T-helper 1 cell (primary cell): ENCODE results near the gene SCYL1.

Experiments
- DNase-seq, 5 donors: peaks; one replicate each; pipeline ENCODE4 v3.0.0-alpha.2; 2012 to 2020
- total RNA-seq, 4 donors: gene quantifications; one replicate each; lab custom pipeline; 2026; lab: John Stamatoyannopoulos, UW

The SCYL1 gene
- total RNA-seq = 50.3 to 63.3 (median 52.7) reads per million in 4 donors

DNA sequence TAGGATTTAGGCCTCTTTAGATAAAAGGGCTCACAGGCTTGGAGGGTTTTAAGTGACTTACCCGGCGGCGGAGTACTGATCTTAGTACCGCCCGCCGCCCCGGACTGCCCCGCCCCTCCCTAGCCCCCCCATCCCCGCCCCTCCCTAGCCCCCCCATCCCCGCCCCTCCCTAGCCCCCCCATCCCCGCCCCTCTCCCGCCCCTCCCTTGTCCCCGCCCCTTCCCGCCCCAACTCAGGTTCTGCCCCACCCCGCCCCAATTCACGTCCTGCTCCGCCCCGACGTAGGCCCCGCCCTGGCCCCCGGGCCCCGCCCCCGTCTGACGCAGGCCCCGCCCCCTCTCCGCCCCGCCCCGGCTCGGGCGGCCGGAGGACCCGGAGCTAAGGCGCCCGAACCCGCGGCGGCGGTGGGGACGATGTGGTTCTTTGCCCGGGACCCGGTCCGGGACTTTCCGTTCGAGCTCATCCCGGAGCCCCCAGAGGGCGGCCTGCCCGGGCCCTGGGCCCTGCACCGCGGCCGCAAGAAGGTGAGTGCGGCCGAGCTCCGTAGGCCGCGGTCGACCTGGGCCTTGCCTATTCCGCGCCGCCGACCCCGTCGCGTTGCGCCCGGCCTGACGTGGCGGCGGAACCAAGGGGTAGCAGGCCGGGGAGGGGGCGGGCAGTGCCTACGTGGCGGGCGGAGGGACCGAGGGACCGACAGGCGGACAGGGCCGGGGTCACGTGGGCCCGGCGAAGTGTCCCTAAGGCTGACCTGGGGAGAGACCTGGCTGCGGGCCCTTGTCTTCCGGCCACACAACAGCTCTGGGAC lies at the start of gene SCYL1:
TSS of gene SCYL1 (plus strand) at position 343 of the 805 bp plus-strand sequence. CDS start at position 414, 71 bp downstream.
- peak; percentile 67 to 82 (median 74) for DNase-seq

DNA sequence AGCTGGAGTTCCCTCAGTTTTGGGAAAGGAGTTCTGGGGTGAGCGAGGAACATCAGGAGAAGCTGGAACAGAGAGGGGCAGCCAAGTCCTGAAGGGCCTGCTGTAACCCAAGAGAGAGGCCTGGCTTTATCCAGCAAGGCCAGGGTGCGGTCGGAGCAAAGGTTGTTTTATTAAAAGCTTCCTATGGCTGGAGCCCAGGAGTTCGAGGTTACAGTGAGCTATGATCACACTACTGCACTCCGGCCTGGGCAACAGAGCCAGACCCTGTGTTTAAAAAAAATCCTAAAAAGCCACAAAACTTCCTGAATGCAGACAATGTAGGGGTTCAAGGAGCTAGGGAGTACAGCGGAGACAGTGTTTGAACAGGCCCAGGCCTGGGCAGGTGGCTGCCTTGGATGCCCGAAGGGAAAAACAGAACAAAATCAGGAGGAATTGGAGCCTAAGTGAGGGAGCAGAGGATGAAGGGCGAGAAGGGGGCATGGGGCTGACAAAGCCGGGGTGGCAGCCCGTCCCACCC lies 48.2 kb upstream of the SCYL1 start:
- no peak for DNase-seq

DNA sequence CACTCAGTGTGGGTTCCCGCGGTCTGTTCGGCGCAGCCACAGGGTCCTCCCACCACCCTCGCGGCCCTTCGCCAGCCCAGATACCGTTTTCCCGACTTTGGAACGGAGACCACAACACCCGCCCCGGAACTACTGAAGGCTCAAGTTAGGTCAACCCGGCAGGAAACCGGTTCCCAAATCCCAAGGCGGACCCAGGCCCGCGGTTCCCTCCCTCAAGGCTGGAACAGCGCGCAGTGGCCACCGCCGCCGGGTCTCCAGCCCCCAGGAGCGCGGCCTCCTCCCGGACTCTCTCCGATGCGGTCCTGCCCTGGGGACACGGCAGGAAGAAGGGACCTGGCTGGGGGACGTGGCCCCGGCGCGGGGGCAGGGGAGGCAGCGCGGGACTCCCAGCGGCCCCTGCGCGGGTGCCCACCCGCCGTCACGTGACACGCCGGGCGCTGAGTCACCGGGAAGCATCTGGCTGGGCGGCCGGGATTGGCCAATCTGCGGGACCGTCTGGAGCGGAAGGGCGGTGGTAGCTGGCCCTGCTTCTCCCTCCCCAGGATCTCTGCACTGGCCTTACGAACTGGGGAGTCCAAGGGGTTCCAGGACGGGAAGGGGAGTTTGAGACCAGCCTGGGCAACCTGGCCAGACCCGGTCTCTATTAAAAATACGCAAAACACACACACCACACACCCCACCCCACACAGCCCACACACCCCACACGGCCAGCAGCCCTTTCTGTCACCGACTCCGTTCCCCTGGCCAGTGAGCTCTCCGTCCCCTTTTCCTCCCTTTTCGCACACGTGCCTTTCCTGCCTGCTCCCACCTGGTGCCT lies 47.5 kb upstream of the SCYL1 start:
- DNase-seq = peak; percentile 79 to 91 (median 84)

GRCh38 chr11:65478388-65479183 lies 46.3 kb upstream of the SCYL1 start:
- DNase-seq = no peak

- DNase-seq = no peak
Measured at GRCh38 chr11:65479184-65480145, 45.4 kb upstream of the SCYL1 start.

DNA sequence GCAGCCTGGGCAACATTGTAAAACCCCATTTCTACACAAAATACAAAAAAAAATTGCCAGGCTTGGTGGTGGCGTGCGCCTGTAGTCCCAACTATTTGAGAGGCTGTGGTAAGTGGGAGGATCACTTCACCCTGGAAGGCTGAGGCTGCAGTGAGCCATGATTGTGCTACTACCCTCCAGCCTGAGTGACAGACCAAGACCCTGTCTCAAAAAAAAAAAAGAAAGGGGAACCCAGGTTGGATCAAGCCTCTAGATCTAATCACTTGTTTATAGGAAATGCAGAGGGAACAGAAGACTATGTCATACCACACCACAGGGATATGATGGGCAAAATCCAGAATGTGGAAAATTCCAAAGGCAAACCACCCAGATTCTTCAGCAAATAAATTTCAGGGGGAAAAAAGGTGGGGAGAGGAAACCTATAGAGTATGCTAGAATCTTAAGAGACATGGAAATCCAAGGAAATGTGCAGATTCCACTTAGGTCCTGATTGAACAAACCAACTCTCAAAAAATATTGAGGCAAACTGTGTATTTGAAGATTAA lies 42.5 kb upstream of the SCYL1 start:
- no peak for DNase-seq

DNA sequence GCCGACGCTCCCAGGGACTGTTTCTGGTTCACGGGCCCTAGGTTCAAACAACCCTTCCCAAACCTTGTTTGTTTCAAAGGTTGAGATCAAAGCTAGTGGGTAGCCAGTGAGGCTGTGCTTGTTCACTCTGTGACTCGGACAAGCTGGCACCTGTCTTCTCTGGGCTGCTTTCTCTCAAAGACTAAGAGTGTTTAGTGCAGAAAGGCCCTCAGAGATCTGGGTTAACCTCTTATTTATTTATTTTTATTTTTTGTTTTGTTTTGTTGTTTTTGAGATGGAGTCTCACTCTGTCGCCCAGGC lies 39.0 kb upstream of the SCYL1 start:
- no peak for DNase-seq

DNA sequence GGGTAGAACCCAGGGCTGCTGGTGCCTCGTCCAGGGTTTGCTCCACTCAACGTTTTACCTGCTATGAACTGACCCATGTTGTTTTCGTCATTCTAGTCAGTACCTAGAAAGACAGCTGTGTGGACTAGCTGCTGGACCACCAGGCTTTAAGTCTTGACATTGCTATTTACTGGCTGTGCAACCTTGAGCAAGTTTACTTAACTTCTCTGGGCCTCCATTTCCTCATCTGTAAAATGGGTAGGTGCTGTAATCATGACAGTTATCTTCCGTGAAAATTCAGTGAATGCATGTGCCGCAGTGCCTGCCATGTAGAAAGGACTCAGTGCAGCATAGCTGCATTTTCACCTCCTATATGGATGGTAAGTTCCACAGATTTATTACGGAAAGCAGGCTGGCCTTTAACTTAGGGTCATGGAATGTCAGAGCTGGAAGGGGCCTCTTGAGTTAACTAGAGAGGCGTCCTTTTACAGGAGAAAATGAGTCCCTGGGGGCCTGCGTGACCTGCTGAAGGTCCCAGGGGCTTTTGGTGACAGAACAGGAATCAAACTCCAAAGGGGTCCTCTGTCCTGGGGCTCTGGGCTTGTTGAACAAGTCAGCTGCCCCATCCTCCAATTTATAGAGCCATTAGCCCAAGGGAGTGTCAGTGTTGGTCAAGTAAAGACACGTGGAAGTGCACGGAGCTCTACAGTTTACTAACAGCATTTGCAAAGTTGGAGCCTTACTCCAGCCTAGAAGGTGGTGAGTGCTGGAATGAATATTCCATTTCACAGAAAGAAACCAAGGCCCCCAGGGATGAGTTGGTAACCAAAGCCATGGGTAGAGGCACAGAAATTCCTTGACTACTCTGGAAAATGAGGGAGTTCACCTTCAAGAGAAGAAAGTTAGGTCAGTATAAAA lies 38.1 kb upstream of the SCYL1 start:
- no peak for DNase-seq

GRCh38 chr11:65487467-65488272 lies 37.2 kb upstream of the SCYL1 start:
- peak in 2 of 5 donors; percentile 51 to 60 for DNase-seq

DNA sequence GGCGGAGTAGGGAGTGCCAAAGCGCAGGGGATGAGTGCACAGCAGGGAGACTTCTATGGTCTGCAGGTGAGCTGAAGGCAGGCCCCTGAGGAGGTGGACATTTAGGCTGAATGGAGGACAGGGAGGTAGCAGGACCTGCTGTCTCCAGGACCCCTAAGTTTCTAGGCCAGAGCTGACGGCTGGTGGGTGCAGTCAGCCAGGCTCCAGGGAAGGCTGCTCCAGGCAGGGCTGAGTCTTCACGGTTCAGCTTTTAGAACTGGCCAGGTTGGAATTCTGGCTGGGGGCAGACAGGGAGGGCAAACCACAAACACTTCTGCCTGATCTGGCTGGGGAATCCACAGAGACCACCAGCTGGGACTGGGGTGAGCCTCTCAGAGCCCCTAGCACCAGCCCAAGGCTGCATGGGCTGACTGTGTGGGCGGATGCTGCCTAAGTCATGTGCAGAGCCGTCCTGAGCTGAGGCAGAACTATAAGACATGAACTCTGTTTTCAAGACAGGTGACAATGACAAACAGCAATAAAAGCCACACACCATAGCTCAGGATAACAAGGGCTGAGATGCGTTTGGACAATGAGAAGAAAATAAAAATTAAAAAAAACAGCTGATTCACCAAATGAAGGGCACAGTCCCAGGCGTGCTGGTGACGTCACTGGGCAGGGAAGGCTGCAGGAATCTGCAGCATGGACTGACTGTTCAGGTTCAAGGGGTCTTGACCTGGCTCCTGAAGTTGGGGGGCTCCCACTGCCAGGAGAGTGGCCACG lies 36.4 kb upstream of the SCYL1 start:
- DNase-seq = no peak

DNA sequence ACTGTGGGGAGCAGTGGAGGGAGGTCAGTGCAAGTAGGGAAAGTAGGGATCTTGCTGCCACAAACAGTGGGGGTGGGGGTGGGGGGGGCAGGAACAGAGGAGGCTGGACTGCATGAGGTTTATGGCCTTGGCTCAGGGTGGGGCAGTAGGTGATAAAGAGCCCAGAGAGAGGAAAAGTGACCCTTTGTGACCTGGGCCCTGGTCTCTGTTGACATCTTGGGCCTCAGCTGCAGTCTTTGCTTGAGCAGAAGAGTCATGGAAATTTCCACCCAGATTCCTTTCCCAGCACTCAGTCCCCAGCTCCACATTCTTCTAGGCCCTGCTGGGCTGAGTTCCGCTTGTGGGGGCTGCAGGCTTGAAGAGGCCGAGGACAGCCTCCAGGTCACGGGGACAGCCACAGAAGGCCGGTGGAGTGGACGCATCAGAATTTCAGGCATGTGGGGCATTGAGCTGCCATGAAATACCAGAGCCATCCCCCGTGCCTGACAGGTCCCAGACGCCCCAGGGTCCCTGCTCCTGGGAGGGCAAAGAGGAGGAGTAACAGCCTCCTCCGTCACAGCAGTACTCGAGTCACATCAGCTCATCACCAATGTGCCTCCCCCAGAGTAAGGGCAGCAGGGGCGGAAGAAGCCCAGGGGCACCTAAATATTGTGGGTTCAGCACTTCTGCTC lies 35.7 kb upstream of the SCYL1 start:
- no peak for DNase-seq

DNA sequence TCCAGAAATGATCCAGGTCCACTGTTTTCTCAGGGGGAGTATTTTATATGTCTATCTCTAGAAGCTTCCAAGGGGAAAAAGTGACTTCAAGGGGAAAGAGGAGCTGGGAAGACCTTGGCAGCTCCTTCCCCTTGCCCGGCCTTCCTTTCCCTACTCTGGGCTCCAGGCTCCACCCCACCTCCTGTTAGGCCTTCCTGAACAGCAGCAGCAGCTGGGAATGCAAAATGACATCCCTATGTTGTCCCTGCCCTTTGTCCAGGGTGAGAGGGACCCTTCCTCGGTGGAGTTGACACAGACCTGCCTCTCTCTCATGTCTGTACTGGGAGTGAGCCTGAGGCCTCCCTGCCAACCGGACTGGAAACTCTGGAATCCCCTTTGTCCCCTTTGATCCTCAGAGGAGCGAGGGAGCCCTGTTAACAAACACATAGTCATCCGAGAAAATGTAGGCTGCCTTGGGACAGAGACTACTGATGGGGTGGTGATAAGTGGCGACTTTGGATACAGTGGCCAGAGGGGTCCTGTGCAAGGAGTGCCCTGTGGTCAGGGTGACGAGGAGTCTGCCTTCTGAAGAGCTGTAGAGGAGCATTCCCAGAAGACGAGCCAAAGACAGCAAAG lies 35.1 kb upstream of the SCYL1 start:
- no peak for DNase-seq

GRCh38 chr11:65491163-65491465 lies 33.8 kb upstream of the SCYL1 start:
- no peak for DNase-seq

- no peak for DNase-seq
Measured at GRCh38 chr11:65491614-65492386, 33.1 kb upstream of the SCYL1 start.

DNA sequence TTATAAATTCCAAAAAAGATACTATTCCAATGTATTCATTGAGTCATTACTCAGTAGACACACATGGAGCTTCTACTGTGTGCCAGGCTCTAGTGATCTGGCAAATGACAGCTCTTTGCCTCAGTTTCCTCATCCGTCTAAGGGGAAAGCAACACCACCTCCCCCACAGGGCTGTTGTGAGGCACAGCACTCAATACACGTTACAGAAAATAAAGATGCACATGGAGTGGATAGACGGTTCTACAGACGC lies 32.6 kb upstream of the SCYL1 start:
- DNase-seq = no peak

- DNase-seq = no peak
Measured at GRCh38 chr11:65492637-65493366, 32.1 kb upstream of the SCYL1 start.
